Activated CD8-positive, alpha-beta T cell treated with anti-CD3 and anti-CD28 coated beads for 36 hours (primary cell): ENCODE data around the gene TH. TPM values are rescaled to one million over a fixed set of nuclear protein-coding genes. Genes with fewer than 3 reads are reported as not detected.
A peak's percentile ranks its signal among the peaks of the same experiment; 100 is the strongest.

Experiments used
- ATAC-seq: fragments of 200-7000 bp; cut with Tn5 transposase; one replicate; pipeline ENCODE4 v1.10.0; 2021; ENCODE audit warnings: mild to moderate bottlenecking, moderate library complexity
- CTCF ChIA-PET: fragments of 350-600 bp; sonication (Branson Sonifier 250); formaldehyde crosslinking; loops from one replicate; lab custom pipeline; 2021; ENCODE audit warnings: antibody characterized with exemption; lab: Charles Lee
- POLR2A ChIA-PET: fragments of 350-600 bp; sonication (Branson Sonifier 250); formaldehyde crosslinking; loops from one replicate; lab custom pipeline; 2021; ENCODE audit warnings: antibody characterized with exemption; lab: Charles Lee
- DNase-seq: peaks from one replicate; pipeline ENCODE4 v3.0.0-alpha.2; 2020
- H3K27ac Mint-ChIP-seq: one replicate; pipeline ENCODE4 v1.8.0; 2021; ENCODE audit warnings: mild to moderate bottlenecking, mixed read lengths
- H3K27me3 Mint-ChIP-seq: one replicate; pipeline ENCODE4 v1.8.0; 2021; ENCODE audit warnings: mixed read lengths
- H3K36me3 Mint-ChIP-seq: one replicate; pipeline ENCODE4 v1.8.0; 2021; ENCODE audit warnings: low read depth, mixed read lengths
- H3K4me1 Mint-ChIP-seq: one replicate; pipeline ENCODE4 v1.8.0; 2021; ENCODE audit warnings: low read depth, mixed read lengths
- H3K4me3 Mint-ChIP-seq: one replicate; pipeline ENCODE4 v1.8.0; 2021; ENCODE audit warnings: mild to moderate bottlenecking, moderate library complexity, mixed read lengths
- H3K9me3 Mint-ChIP-seq: one replicate; pipeline ENCODE4 v1.8.0; 2021; ENCODE audit warnings: mixed read lengths
- intact Hi-C: fragments of 100-400 bp; cut with micrococcal nuclease; formaldehyde crosslinking; loops from one replicate; pipeline ENCODE4 v1.10.0; 2022
- total RNA-seq, 2 experiments: library from RNA; stranded (reverse); gene quantifications; one replicate each; pipeline ENCODE4 v1.2.3, GENCODE V29; 2021
- TF ChIP-seq, protein P1 (sequence below): fragments of 200-600 bp; IDR thresholded peaks from one replicate; pipeline ENCODE4 v1.8.0; 2022; ENCODE audit warnings: antibody characterized with exemption, mild to moderate bottlenecking

TH gene
- total RNA-seq, 2 experiments from 2014 or later = not detected

DNA sequence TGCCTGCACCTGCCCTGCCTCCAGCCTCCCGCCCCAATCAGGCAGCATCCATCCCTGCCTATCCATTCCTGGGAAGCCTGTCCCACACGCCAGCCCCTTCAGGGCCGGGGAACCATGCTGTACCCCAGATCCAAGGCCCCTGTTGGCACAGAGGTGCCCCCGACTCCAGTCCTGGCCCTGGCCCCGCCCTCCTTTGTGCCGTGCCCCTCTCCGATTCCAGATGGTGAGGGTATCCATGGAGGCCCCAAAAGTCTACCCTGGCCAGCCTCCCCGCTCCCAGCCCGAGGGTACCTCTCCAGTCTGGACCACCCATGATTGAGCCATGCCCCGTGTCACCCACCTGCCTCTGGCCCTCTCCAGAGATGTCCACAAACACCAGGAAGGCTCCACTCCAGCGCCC, 2.7 kb upstream of the TH start:
- intact Hi-C loops = no loop called here
- TF ChIP-seq, protein P1, sequence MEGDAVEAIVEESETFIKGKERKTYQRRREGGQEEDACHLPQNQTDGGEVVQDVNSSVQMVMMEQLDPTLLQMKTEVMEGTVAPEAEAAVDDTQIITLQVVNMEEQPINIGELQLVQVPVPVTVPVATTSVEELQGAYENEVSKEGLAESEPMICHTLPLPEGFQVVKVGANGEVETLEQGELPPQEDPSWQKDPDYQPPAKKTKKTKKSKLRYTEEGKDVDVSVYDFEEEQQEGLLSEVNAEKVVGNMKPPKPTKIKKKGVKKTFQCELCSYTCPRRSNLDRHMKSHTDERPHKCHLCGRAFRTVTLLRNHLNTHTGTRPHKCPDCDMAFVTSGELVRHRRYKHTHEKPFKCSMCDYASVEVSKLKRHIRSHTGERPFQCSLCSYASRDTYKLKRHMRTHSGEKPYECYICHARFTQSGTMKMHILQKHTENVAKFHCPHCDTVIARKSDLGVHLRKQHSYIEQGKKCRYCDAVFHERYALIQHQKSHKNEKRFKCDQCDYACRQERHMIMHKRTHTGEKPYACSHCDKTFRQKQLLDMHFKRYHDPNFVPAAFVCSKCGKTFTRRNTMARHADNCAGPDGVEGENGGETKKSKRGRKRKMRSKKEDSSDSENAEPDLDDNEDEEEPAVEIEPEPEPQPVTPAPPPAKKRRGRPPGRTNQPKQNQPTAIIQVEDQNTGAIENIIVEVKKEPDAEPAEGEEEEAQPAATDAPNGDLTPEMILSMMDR = no peak
- DNase-seq = no peak

DNA sequence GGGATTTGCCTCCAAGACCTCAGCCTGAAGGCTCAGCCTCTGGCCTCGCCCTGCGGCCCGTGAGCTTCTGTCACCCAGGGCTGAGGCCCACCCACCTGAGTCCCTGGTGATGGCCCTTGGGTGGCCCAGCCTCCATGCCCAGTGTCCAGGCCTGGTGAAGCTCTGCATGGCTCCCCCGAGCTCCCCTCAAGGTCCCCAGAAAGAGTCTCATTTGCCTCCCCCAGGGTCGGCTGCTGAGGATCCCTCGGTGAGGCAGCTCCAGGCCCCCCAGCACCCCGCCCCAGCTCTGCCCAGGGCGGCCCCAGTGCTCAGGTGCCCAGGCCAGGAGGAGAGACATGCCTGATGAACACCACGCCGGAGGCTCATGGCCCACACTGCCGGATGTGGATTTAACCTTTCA, 2.1 kb upstream of the TH start:
- POLR2A ChIA-PET = no interaction called here
- Mint-ChIP-seq H3K4me3 (no peak overlapping the region), H3K36me3 (no peaks in the 10 kb centered on the region), H3K27me3 (no peaks in the 10 kb centered on the region), H3K27ac (no peak overlapping the region), H3K4me1 (no peaks in the 10 kb centered on the region), H3K9me3 (no peaks in the 10 kb centered on the region)
- TF ChIP-seq, protein P1 = no peak
- CTCF ChIA-PET = interaction anchor here (1.6 kb wide), 1 partner anchor 21 kb away, joined by 4 read pairs; no protein-coding TSS in a partner anchor
- DNase-seq (no peak), ATAC-seq (no peak)
- intact Hi-C loops = no loop called here

More for the DNA sequence above, 2.7 kb upstream of the TH start:
- ChIA-PET CTCF (interaction anchor here (1.6 kb wide), 1 partner anchor 21 kb away, joined by 4 read pairs; no protein-coding TSS in a partner anchor), POLR2A (no interaction called here)
- H3K4me1 Mint-ChIP-seq = no peaks in the 10 kb centered on the region
- no peaks in the 10 kb centered on the region for H3K36me3 Mint-ChIP-seq
- H3K27me3 Mint-ChIP-seq = no peaks in the 10 kb centered on the region
- no peak overlapping the region for H3K27ac Mint-ChIP-seq
- ATAC-seq = no peak
- no peak overlapping the region for H3K4me3 Mint-ChIP-seq
- no peaks in the 10 kb centered on the region for H3K9me3 Mint-ChIP-seq

DNA sequence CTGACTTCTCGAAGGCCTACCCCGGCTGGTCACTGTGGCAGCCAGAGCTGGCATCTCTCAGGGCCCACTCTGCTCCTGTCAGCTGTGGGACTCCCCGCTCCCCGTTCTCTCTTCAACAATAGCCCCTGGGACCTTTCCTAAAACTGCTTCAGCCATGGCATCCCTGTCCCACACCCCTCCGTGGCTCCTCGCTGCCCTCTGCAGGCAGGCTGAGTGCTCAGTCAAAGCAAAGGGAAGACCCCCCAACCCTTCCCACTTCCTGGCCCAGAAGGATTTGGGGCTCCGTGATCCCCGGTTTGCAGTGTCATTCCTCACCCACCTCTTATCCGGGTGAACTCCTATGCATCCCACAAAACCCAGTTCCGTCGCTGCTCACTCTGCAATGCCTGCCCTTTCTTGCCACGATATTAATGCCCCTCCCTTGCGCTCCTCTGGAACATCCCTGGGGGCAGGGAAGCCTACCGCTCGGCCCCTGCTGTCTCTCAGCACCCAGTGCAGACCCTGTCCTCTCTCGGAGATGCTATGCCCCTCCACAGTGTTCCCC, 1.6 kb upstream of the TH start:
- Mint-ChIP-seq H3K9me3 (no peaks in the 10 kb centered on the region), H3K27ac (no peak overlapping the region), H3K36me3 (no peaks in the 10 kb centered on the region), H3K4me1 (no peaks in the 10 kb centered on the region), H3K4me3 (no peak overlapping the region), H3K27me3 (no peaks in the 10 kb centered on the region)
- intact Hi-C loops = no loop called here
- ATAC-seq = no peak
- TF ChIP-seq, protein P1 = peak; percentile 31
- DNase-seq = peak; percentile 24
- ChIA-PET POLR2A (no interaction called here), CTCF (interaction anchor here (1.6 kb wide), 1 partner anchor 20 kb away, joined by 4 read pairs; no protein-coding TSS in a partner anchor)

DNA sequence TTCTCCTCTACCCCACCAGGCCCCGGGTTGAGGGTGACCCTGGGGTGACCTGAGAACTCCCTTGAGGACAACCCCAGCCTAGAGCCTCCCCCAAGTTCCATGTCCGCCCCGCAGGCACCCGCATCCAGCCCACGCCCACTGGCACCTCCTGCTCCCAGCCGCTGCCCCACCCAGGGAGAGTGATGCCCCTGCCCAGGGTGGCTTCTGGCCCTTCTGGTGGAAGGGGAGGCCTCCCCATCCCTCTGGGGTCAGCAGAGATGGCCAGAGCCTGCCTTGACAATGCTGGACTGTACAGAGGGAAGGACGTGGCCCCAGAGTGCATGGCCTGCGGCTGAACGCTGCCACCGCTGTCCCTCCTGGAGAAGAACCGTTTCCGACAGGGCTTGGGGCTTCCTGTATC, 1.1 kb upstream of the TH start:
- intact Hi-C loops = no loop called here
- H3K27me3 Mint-ChIP-seq = peaks cover 2% of the 10 kb centered on the region
- no peak for DNase-seq
- H3K27ac Mint-ChIP-seq = no peak overlapping the region
- no peaks in the 10 kb centered on the region for H3K4me1 Mint-ChIP-seq
- H3K4me3 Mint-ChIP-seq = no peak overlapping the region
- POLR2A ChIA-PET = no interaction called here
- no peak for ATAC-seq
- no peaks in the 10 kb centered on the region for H3K9me3 Mint-ChIP-seq
- CTCF ChIA-PET = no interaction called here
- no peaks in the 10 kb centered on the region for H3K36me3 Mint-ChIP-seq
- TF ChIP-seq, protein P1 = no peak

DNA sequence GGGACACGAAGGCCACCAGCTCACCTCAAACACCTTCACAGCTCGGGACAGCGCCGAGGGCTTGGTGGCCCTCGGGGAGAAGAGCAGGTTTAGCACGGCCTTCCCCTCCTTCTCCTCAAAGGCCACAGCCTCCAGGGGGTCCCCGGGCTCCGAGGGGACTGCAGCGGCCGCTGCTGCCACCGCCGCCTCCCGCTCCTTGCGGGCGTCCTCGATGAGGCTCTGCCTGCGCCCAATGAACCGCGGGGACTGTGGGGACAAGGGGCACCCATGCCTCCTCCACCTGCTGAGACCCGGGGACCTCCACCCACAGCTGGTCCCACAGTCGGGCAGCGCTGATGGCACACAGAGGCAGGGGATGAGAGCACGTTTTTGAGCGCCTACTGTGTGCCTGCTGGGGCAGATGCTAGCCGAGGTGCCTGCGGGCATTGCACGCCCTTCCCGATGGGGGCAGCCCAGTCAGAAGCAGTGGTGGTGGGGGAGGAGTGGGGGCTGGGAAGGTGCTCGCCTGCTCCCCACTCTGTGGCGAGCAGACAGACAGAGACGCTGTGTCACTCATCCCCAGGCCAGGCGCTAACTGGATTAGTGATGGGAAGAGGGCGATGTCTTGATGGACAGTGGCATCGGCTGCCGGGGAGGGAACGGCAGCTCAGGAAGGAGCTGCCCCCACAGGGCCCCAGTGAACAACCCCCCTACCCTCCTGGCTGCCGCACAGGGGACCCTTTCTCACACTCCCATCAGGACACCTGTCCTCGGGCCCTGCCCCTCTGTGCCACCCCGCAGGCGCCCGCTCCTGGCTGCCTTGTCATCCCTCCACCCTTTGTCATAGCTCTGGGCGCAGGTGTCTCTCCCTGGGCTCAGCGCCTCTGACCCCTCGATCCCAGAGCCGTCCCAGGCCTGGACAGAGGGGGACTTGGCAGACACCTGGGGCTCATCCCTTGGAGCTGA, 1.7 kb downstream of the TH start:
- ChIA-PET POLR2A (no interaction called here), CTCF (interaction anchor here (1.5 kb wide), 1 partner anchor 135 kb away, joined by 5 read pairs; no protein-coding TSS in a partner anchor)
- no peaks in the 10 kb centered on the region for H3K36me3 Mint-ChIP-seq
- no peak overlapping the region for H3K27ac Mint-ChIP-seq
- no peaks in the 10 kb centered on the region for H3K9me3 Mint-ChIP-seq
- TF ChIP-seq, protein P1 = no peak
- no peak for ATAC-seq
- intact Hi-C loops = no loop called here
- peaks cover 2% of the 10 kb centered on the region for H3K27me3 Mint-ChIP-seq
- H3K4me1 Mint-ChIP-seq = no peaks in the 10 kb centered on the region
- DNase-seq = no peak
- H3K4me3 Mint-ChIP-seq = no peak overlapping the region
